Transverse colon (tissue), 4 donors: Measurements from ENCODE around the gene WASF2.
"Not testable (repeated sequence)": the region's sequence is repeated elsewhere in the genome, so short reads cannot be mapped to it uniquely, and the experiment has no call there.

ENCODE experiments used
- POLR2A ChIP-seq: fragments of 450-650 bp; IDR thresholded peaks from one replicate; pipeline ENCODE4 v1.6.1; 2016; ENCODE audit warnings: antibody characterized with exemption, mild to moderate bottlenecking, moderate library complexity
- POLR2AphosphoS5 ChIP-seq, 3 donors: sonication (generic); formaldehyde crosslinking; IDR thresholded peaks; one replicate each; pipeline ENCODE4 v1.6.1; 2016; ENCODE audit warnings: antibody characterized with exemption in 3 of 3
- TF ChIP-seq, protein P1 (sequence below), 5 experiments: fragments of 200-600 bp in 3 of 5; fragments of 450-650 bp in 2 of 5; sonication (generic) in 3 of 5; IDR thresholded peaks; 1 replicate in 2 of 5; 2 replicates in 3 of 5; pipeline ENCODE4 v1.5.1; 2016 to 2017; ENCODE audit warnings: antibody characterized with exemption in 5 of 5, inconsistent platforms in 3 of 5, mild to moderate bottlenecking in 2 of 5, moderate library complexity in 1 of 5

DNA sequence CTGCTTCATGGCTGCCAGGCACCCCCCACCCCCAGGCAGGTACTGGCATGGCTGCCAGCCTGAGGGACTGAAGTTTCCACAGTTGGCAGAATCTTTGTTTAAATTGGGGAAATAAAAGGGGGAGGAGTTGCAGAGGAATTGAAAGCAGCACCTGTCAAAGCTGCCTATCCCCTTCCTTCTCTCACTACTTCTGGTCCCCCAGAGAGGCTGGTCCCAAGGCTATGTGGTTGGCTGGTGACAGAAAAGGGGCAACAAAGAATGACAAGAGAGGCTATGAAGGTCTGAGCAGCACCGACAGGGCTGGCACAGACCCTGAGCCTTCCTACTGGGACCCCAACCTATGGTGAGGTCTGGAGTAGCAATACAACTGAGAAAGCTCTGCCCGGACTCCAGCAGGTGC, 83.2 kb downstream of the WASF2 start:
- TF ChIP-seq, protein P1, sequence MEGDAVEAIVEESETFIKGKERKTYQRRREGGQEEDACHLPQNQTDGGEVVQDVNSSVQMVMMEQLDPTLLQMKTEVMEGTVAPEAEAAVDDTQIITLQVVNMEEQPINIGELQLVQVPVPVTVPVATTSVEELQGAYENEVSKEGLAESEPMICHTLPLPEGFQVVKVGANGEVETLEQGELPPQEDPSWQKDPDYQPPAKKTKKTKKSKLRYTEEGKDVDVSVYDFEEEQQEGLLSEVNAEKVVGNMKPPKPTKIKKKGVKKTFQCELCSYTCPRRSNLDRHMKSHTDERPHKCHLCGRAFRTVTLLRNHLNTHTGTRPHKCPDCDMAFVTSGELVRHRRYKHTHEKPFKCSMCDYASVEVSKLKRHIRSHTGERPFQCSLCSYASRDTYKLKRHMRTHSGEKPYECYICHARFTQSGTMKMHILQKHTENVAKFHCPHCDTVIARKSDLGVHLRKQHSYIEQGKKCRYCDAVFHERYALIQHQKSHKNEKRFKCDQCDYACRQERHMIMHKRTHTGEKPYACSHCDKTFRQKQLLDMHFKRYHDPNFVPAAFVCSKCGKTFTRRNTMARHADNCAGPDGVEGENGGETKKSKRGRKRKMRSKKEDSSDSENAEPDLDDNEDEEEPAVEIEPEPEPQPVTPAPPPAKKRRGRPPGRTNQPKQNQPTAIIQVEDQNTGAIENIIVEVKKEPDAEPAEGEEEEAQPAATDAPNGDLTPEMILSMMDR (IDR thresholded peaks at IDR 0.05), result not testable (repeated sequence)
- not testable (repeated sequence) for TF ChIP-seq POLR2AphosphoS5 (IDR thresholded peaks at IDR 0.05); POLR2A
